Mucosa of gallbladder (tissue), 1 donor: ENCODE measurements around the gene URI1. TPM values are rescaled to one million over a fixed set of nuclear protein-coding genes. Genes with fewer than 3 reads are reported as not detected.

Experiments
- DNase-seq: peaks from one replicate; pipeline ENCODE4 v3.0.0-alpha.2; 2020; ENCODE audit warnings: low spot score
- total RNA-seq: library from RNA; stranded (reverse); gene quantifications from one replicate; pipeline ENCODE4 v1.2.1, GENCODE V29; 2021
- donor health status: DM: no; HTN: no; CAD: no.

URI1 gene
- total RNA-seq, 1 donor from 2014 or later, result 42.5 TPM

DNA sequence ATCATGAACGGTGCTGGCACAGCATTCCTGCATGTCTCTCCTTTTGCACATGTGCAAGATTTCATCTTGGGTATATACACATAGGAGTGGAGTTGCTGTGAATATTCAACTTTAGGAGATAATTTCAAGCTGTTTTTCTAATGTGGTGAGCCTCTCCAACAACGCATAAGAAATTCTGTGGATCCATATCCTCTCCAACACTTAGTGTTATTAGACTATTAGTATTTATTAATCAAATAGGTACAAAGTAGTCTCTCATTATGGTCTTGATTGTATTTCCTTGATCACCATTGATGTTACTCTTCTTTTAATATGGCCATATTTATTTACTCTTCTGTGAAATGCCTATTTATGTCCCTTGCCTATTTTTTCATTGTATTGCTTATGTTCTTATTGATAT lies 114.5 kb downstream of the URI1 start:
- DNase-seq, result no peak

DNA sequence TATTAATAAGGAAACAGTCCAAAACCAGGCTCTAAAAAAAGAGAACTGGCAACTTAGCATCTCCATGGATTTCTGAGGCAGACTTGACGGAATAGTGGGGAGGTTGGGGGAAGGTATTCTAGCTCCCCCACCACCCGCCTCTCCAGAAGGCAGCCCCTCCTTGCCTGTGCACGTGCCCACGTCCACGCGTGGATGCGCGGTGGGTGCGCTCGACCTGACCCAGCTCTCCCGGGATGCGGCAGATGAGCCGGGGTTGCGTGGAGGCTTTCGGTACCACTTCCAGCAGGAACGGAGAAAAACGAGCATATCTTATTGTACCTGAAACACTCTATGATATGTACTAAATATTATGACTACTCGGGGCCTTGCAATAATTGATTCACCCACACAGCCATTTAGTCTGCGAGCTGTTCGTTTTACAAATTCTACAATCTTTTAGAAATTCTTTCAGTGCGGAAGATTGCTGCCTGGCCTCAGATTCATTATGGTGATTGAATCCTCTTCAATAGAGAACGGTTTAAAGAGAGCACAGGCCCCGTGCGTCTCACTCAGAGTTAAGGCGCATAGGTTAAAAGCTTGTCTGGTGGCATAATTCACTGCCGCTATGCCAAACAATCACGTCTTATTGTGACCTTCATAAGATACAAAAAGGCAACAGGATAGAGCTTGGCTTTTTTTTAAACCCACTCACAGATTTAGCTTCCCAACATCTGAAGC lies 117.9 kb downstream of the URI1 start:
- no peak for DNase-seq

DNA sequence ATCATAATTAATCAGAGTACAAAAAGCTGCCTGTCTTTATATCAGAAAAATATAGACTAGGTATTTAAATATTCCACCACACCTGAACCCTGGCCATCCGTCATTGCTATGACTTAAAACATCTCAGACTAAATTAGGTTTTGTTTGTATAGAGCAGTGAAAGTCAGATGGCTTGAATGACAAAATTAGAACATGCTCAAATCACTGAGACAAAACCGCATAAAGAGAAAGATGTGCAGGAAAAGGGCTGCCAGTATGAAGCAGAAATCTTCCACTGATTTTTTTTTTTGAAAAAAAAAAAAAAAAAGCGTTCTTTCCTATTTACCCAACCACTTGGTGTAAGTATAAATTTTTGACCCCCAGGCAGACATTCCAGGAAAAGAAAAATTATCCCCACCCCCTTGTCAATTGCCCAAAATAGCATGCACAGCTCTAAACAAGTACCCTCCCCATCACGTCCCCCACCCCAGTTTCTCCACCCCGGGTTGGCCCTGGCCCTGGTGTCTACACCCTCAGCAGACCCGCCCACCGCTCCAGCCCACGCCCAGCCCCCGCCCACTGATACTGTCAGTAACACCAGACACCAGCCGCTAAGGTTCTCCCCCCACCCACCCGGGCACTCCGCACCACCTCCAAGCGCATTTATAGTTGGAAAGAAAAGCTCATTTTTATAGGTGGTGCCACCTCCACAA lies 118.6 kb downstream of the URI1 start:
- DNase-seq, result no peak

DNA sequence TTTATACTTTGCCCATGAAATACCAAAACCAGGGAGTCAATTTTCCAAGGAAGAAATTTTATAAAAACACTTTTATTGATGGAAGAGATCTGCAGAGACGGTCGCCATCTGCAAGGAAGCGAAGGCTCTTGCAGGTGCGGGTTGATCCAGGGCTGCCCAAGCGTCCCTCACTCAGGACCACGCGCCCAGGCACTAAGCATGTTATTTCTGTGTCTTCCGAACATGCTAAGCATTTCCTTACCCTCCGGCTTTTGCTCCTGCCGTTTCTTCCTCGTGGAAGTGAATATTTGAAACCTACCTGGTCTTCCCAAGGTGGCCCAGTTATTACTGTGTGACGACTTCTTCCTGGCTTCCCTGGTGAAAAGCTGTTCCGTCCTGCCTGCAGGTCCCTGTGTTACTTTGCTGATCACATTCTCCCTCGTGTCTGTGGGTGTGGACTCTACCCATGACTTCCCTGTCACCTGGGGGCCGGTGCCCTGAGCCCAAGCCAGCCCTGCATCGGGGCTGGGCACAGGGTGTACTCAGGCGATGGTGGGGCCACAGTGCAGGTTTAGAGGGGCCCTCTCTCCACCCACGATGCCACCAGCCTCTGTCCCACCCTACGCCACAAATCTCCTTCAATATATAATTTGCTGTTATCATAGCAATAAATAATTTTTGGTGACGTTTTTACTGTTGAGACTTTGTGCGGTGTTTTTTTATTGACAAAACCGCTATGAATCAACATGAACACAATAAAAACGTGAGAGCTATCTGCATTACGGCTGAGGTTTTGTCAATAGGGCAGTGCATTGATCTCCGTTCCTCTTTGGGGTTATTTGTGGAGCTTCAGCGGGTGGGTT lies 119.4 kb downstream of the URI1 start:
- DNase-seq, result no peak

DNA sequence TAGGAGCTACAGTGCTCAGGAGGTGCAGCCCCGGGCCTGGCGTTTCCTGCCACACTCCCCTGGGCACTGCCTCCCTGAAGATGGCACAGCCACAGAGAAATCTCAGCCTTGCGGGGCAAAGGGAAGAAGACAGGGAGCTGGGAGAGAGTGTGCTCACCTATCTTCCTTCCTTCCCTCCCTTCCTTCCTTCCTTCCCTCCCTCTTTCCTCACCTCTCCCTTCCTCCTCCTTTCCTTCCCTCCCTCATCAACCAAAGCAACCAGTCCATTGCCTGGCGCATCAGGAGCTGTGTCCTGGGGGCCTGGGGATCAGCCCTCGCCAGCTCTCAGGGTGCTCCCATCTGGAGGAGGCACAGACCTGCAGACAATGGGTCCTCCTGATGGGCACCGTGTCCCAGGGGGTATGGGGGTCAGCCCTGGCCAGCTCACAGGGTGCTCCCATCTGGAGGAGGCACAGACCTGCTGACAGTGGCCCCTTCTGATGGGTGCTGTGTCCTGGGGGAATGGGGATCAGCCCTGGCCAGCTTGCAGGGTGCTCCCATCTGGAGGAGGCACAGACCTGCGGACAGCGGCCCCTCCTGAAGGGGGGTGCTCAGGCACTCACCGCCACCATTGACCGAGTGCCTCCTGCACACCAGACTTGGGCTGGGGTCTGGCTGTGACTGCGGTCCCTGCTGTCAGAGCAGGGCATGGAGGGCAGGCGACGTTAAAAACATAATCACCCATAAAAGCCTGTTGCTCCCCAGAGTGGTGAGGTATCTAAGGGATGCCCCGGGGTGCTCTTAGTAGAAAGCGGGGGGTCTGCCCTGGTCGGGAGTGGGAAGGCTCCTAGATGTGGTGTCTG lies 120.2 kb downstream of the URI1 start:
- DNase-seq, result no peak

DNA sequence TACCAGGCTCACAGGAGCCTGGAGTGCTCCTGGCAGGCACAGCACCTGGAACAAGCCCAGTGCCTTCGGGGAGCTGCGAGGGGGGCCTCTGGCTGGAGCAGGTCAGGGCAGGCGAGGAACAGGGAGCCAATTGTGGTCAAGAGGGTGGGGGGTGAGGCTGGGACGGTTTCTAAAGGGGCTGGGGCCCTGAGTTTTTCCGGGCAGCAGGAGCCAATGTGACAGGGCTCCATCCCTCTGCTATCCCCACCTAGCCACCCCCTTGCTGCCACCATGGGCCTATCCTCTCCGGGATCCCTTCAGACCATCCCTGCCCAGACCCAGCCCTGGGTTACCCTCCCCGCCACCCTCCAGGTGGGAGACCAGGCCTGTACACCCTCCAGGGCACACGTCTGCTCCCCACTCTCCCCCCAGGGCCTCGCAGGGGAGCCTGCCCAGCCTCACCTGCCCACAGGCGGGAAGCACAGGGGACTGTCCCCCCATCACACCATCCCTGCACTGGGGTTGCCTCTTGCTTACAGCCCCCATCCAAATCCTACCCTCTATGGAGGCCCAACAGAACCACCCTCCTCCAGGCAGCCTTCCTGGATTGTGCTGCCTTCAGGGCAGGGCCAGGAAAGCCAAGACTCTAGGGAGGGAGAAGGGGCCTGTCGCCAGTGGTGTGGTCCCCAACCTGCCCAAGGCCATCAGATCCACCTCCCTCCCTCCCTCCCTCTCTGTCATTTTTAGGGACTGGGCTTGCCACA lies 121.0 kb downstream of the URI1 start:
- DNase-seq, result no peak

DNA sequence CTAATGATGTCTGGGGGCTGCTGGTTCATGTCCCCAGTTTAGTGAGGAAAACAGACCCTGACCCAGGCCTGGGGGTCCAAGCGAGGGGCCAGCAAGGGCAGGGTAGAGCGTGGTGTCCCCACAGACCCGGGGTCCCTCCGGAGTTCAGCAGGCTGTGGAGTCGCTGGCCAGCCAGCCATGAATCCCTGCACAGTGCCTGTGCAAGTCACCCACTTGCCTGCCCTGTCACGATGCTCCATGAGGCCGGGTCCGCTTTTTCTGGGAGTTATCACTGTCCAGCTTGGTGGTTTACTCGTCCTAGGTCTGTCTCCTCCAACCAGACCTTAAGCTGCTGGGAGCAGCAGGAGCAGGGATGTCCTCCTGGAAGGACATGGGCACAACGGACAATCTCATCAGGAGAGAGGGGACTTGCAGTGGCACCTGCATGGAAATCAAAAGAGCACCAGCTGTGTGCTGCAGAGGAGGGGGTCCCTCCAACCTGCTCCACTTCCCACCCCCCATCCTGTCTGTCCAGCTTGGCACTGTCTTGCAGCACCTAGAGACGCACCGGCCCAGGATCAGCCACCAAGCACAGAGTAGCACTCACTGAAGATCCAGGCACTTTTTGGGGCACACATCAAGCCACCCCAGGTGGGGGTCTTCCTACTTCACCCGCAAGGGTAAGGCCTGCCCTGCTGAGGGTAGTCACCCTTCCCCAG lies 121.8 kb downstream of the URI1 start:
- DNase-seq, result no peak

DNA sequence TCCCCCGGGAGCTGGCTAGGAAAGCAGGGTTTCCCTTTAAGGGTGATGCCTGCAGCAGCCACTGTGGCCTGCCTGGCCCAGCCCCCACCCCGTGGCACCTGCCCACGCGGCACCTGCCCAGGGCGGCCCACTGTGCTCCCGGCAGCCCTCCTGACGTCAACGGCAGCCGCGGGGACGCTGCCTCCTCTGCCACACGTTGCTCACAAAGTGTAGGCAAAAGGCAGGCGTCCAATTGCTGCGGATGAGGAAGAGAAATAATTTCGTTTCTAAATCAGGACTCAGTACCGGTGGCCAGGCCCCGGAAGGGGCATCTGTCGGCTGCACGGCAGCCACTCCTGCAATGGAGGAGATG lies 122.3 kb downstream of the URI1 start:
- DNase-seq, result no peak

DNA sequence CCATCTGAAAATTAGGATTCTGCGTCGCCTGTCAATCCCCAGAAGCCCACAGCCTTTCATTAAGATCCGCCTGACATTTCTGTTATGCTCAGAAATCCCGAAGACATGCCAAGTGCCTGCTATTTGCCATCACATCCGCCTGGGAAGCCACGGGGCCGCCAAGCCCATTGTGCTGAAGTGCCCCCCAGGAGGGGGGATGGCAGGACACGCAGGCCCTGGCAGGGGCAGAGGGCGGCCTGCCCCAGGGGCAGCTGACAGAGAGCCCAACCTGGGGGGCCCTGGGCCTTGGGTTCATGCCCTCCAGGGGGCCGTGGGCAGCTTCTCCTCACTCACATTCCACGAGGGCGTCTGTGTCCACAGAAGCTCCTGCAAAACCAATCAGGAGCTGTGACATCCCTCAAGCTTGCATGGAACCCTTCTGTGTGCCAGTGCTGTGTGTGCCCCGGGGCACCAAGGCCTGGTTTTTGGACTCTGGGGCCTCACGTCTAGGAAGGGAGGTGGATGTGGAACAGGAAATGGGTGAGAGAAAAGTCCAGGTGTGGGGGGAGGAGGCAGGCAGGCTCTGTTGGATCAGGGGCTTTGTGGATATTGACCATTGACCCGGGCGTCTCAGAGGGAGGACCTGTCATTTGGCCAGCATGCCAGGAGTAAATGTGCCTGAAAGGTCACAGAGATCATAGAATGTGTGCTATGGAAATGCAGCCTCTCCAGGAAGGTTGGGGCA lies 122.9 kb downstream of the URI1 start:
- no peak for DNase-seq

DNA sequence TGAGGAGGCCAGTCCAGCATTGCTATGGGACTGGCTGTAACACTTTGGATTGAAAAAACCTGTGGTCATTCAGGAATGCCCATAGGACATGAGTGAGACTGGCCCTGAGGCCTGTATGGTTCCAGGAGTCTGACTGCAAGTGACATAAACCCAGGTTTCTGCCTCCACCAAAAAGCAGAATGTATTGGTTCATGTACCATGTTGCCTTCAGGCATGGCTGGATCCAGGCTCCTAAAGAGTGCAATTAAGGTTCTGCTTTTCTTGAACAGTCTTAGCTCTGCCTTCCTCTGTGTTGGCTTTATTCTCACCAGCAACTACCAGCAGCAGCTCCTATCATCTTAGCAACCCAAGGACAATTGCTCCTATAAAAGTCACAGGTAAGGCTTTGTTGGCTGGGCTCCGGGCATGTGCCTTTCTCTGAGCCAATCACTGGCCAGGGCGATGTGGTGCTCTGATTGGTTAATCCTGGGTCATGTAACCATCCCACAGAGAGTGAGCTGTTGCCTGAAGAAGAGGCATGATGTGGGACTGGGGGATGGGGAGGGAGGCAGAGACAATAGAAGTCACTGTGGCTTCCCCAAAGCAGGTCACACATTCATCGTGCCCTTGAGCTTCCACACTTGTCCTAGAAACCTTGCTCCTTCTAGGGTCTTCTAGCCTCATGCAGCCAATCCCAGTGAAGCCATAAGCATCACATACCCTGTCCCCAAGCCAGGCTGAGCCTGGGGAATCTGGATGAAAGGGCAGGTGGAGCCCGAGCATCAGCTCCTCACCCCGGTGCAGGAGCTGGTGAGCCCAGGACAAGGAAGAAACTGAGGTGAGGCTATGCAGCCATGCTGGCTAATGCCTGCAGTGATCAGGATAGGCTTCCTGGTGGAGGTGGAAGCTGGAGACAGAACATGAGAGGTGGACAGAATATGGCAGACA lies 123.9 kb downstream of the URI1 start:
- DNase-seq, result no peak

Other genes with a start within 250 kb of the URI1 start
- 22.8 TPM for gene C19orf12, start 227.0 kb upstream of the URI1 start, total RNA-seq
- 2.0 TPM for gene CCNE1, start 130.2 kb upstream of the URI1 start, total RNA-seq